Pancreas (tissue), 10 donors: Measurements from ENCODE around the gene CTU2. TPM values are rescaled to one million over a fixed set of nuclear protein-coding genes. Genes with fewer than 3 reads are reported as not detected.

Source experiments
- ATAC-seq, 4 donors: fragments of 200-7000 bp; cut with Tn5 transposase; one replicate each; pipeline versions ENCODE4 v1.8.0 to v1.9.1; 2020; ENCODE audit warnings: mild to moderate bottlenecking in 4 of 4, moderate library complexity in 4 of 4
- DNase-seq, 6 donors: peaks; one replicate each; pipeline ENCODE4 v3.0.0-alpha.2; 2020
- FAIRE-seq: peaks from 2 replicates; lab custom pipeline; 2012; peaks lifted over from hg19 to GRCh38; lab: Jason Lieb, UNC
- H3K27ac ChIP-seq, 4 donors: fragments of 200-600 bp; sonication (generic); 1 replicate in 3 of 4; 2 replicates in 1 of 4; pipeline versions ENCODE4 v1.5.0 to v1.8.0; 2020
- H3K27me3 ChIP-seq, 4 donors: fragments of 200-600 bp; one replicate each; pipeline ENCODE4 v1.8.0; 2021
- H3K36me3 ChIP-seq, 3 donors: fragments of 200-600 bp; sonication (generic) in 1 of 3; one replicate each; pipeline versions ENCODE4 v1.5.0 to v1.8.0; 2020 to 2021
- H3K4me1 ChIP-seq, 3 donors: fragments of 200-600 bp; one replicate each; pipeline ENCODE4 v1.8.0; 2021
- H3K4me3 ChIP-seq, 4 donors: fragments of 200-600 bp; sonication (generic) in 2 of 4; one replicate each; pipeline versions ENCODE4 v1.5.0 to v1.8.0; 2020 to 2021
- H3K9me3 ChIP-seq, 4 donors: fragments of 200-600 bp; one replicate each; pipeline ENCODE4 v1.8.0; 2021
- CTCF ChIP-seq, 4 donors: fragments of 200-600 bp; sonication (generic) in 3 of 4; IDR thresholded peaks; one replicate each; pipeline versions ENCODE4 v1.5.0 to v1.8.0; 2021; ENCODE audit warnings: antibody characterized with exemption in 4 of 4
- WGBS, 2 donors: extraction: QIAGEN DNeasy Blood & Tissue Kit; methylation state at CpG; one replicate each; pipeline ENCODE4 v1.1.7; 2013; 5-methylcytosine and 5-hydroxymethylcytosine counted together
- intact Hi-C, 3 donors: fragments of 100-400 bp; cut with DNase I; formaldehyde crosslinking; loops; one replicate each; pipeline versions ENCODE4 v1.11.1 to v1.14.2; 2022
- polyA plus RNA-seq, 2 donors: library from polyadenylated mRNA; stranded (reverse); fragments of 200-250 nt; gene quantifications; one replicate each; pipeline ENCODE4 v1.2.3, GENCODE V29; 2013
- total RNA-seq, 6 donors: library from RNA; stranded (reverse); fragmentation: NEBNext Ultra II Directional in 4 of 6; extraction: Animal tissue kit (Norgen Biotek cat#: 25700) in 4 of 6; gene quantifications; one replicate each; pipeline versions ENCODE4 v1.2.1 to v1.2.4, GENCODE V29; 2021 to 2023
- donor health status: healthy with polysubstance abuse.
- donor health status: DM: no; HTN: no; CAD: no; lungs with moderate emphysema.
- donor health status: DM: no; HTN: no; CAD: no.
- donor health status: control.
- donor health status: control.
- donor health status: Bipolar disorder and iron deficiency.
- donor health status: DM: yes; HTN: yes; CAD: no.
- donor health status: DM: no; HTN: no; CAD: no.
- donor health status: DM: no; HTN: no; CAD: no.
- donor health status: DM: yes; HTN: yes; CAD: no.

The CTU2 gene
- total and polyA plus RNA-seq, 8 donors, result 8.1 to 21.9 (median 10.6) TPM

- intact Hi-C loops, result no loop called here
- Histone ChIP-seq H3K4me3 (no peak overlapping the region), H3K27ac (no peak overlapping the region), H3K36me3 (no peaks in the 10 kb centered on the region), H3K9me3 (no peaks in the 10 kb centered on the region), H3K4me1 (no peaks in the 10 kb centered on the region), H3K27me3 (no peaks in the 10 kb centered on the region)
- no peak for TF ChIP-seq CTCF (IDR thresholded peaks at IDR 0.05)
- DNase-seq (no peak), ATAC-seq (no peak), FAIRE-seq (no peak)
- 78 to 87% methylated on average over 13 of the region's 13 CpGs for WGBS, 2 donors
These were observed 52.1 kb downstream of the CTU2 start for GRCh38 chr16:88758227-88758943.

- no peaks in the 10 kb centered on the region for H3K9me3 ChIP-seq
- 84 to 94% methylated on average over 6 of the region's 6 CpGs for WGBS, 2 donors
- no peak overlapping the region for H3K27ac ChIP-seq
- H3K27me3 ChIP-seq, result no peaks in the 10 kb centered on the region
- TF ChIP-seq CTCF (IDR thresholded peaks at IDR 0.05), result no peak
- DNase-seq (no peak), ATAC-seq (no peak), FAIRE-seq (no peak)
- H3K4me3 ChIP-seq, result no peak overlapping the region
- H3K36me3 ChIP-seq, result no peaks in the 10 kb centered on the region
- intact Hi-C loops, result no loop called here
- no peaks in the 10 kb centered on the region for H3K4me1 ChIP-seq
These were observed 52.6 kb downstream of the CTU2 start for GRCh38 chr16:88758944-88759244.

GRCh38 chr16:88759245-88759975 is 53.1 kb downstream of the CTU2 start:
- DNase-seq (no peak), ATAC-seq (no peak), FAIRE-seq (no peak)
- Histone ChIP-seq H3K27ac (no peak overlapping the region), H3K36me3 (no peaks in the 10 kb centered on the region), H3K27me3 (no peaks in the 10 kb centered on the region), H3K4me3 (no peak overlapping the region), H3K4me1 (no peaks in the 10 kb centered on the region), H3K9me3 (no peaks in the 10 kb centered on the region)
- no peak for TF ChIP-seq CTCF (IDR thresholded peaks at IDR 0.05)
- intact Hi-C loops, result no loop called here
- WGBS, 2 donors, result 73 to 86% methylated on average over 26 of the region's 26 CpGs

GRCh38 chr16:88759976-88760350 is 53.7 kb downstream of the CTU2 start:
- intact Hi-C loops, result no loop called here
- FAIRE-seq, result no peak
- H3K4me1 ChIP-seq, result no peaks in the 10 kb centered on the region

More at GRCh38 chr16:88759976-88760350, 53.7 kb downstream of the CTU2 start:
- no peak overlapping the region for H3K4me3 ChIP-seq
- H3K27me3 ChIP-seq, result no peaks in the 10 kb centered on the region
- ATAC-seq (no peak), DNase-seq (no peak)
- TF ChIP-seq CTCF (IDR thresholded peaks at IDR 0.05), result no peak
- H3K9me3 ChIP-seq, result no peaks in the 10 kb centered on the region
- 88 to 93% methylated on average over 20 to 22 of the region's 22 CpGs for WGBS, 2 donors
- no peaks in the 10 kb centered on the region for H3K36me3 ChIP-seq
- peak overlapping the region in 2 of 4 donors; percentile 27 to 49 for H3K27ac ChIP-seq
